ENCODE data around the gene XDH.

XDH gene

GRCh38 chr2:31347750-31348149 lies 66.8 kb downstream of the XDH start:
- H3K27me3 ChIP-seq (ENCODE audit: insufficient read depth, poor library complexity, severe bottlenecking), result no peaks in the 10 kb centered on the region
- H3K4me3 ChIP-seq (replicated peaks; ENCODE audit: insufficient read depth, low read length), result no peak overlapping the region
- no peak overlapping the region for H3K27ac ChIP-seq (replicated peaks)
- no peak for DNase-seq (ENCODE audit: low read depth in 1 of 2, low spot score in 1 of 2)
- TF ChIP-seq REST (IDR thresholded peaks at IDR 0.05; ENCODE audit: insufficient replicate concordance, low read depth) (no peak), SPI1 (IDR thresholded peaks at IDR 0.05; ENCODE audit: borderline replicate concordance, low read depth) (no peak), GABPA (IDR thresholded peaks at IDR 0.05; ENCODE audit: low read depth) (no peak), CTCF (IDR thresholded peaks at IDR 0.05; ENCODE audit: insufficient read depth, low read length) (no peak), POLR2AphosphoS5 (IDR thresholded peaks at IDR 0.05; ENCODE audit: low read depth) (no peak)

GRCh38 chr2:31347319-31347718 lies 67.2 kb downstream of the XDH start:
- Histone ChIP-seq H3K4me3 (replicated peaks; ENCODE audit: insufficient read depth, low read length) (no peak overlapping the region), H3K27me3 (ENCODE audit: insufficient read depth, poor library complexity, severe bottlenecking) (no peaks in the 10 kb centered on the region), H3K27ac (replicated peaks) (no peak overlapping the region)
- no peak for DNase-seq (ENCODE audit: low read depth in 1 of 2, low spot score in 1 of 2)
- TF ChIP-seq CTCF (IDR thresholded peaks at IDR 0.05; ENCODE audit: insufficient read depth, low read length) (no peak), SPI1 (IDR thresholded peaks at IDR 0.05; ENCODE audit: borderline replicate concordance, low read depth) (no peak), REST (IDR thresholded peaks at IDR 0.05; ENCODE audit: insufficient replicate concordance, low read depth) (no peak), GABPA (IDR thresholded peaks at IDR 0.05; ENCODE audit: low read depth) (no peak), POLR2AphosphoS5 (IDR thresholded peaks at IDR 0.05; ENCODE audit: low read depth) (no peak)

GRCh38 chr2:31344447-31344846 lies 70.1 kb downstream of the XDH start:
- Histone ChIP-seq H3K27ac (replicated peaks) (no peak overlapping the region), H3K4me3 (replicated peaks; ENCODE audit: insufficient read depth, low read length) (no peak overlapping the region), H3K27me3 (ENCODE audit: insufficient read depth, poor library complexity, severe bottlenecking) (no peaks in the 10 kb centered on the region)
- no peak for DNase-seq (ENCODE audit: low read depth in 1 of 2, low spot score in 1 of 2)
- TF ChIP-seq CTCF (IDR thresholded peaks at IDR 0.05; ENCODE audit: insufficient read depth, low read length) (no peak), SPI1 (IDR thresholded peaks at IDR 0.05; ENCODE audit: borderline replicate concordance, low read depth) (no peak), REST (IDR thresholded peaks at IDR 0.05; ENCODE audit: insufficient replicate concordance, low read depth) (no peak), POLR2AphosphoS5 (IDR thresholded peaks at IDR 0.05; ENCODE audit: low read depth) (no peak), GABPA (IDR thresholded peaks at IDR 0.05; ENCODE audit: low read depth) (no peak)

Measured in HL-60 (cell line).